Activated naive CD8-positive, alpha-beta T cell treated with anti-CD3 and anti-CD28 coated beads, Interleukin-2, amount 50 U/mL, for 16 hours (primary cell): ENCODE results near the gene ZFP57.
A peak's percentile ranks its signal among the peaks of the same experiment; 100 is the strongest.

Experiments used
- DNase-seq: peaks from one replicate; pipeline ENCODE4 v3.0.0-alpha.2; 2020; ENCODE audit warnings: low read depth, low spot score

ZFP57 gene

DNA sequence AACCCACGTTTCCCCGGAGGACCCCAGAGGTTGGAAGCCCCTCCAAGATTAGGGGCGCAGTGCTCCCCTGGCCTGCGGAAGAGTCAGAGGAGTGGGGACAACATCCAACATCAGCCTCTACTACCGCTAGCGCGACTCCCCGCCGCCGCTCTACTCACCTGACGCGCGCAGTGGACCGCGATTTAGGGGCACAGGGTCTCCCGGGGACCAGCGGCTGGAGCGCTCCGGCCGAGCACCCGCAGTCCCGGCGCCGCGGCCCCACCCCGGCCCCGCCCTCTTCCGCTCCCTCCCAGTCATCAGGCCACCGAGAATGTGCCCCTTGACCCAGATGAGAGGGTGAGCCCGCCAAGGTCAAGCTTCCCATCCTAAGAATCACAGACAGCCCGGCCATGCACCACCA is at the start of gene ZFP57:
ZFP57 (minus strand) TSS at position 249 of the 400 bp plus-strand sequence. CDS start 4,149 bp downstream, outside the sequence.
- no peak for DNase-seq

DNA sequence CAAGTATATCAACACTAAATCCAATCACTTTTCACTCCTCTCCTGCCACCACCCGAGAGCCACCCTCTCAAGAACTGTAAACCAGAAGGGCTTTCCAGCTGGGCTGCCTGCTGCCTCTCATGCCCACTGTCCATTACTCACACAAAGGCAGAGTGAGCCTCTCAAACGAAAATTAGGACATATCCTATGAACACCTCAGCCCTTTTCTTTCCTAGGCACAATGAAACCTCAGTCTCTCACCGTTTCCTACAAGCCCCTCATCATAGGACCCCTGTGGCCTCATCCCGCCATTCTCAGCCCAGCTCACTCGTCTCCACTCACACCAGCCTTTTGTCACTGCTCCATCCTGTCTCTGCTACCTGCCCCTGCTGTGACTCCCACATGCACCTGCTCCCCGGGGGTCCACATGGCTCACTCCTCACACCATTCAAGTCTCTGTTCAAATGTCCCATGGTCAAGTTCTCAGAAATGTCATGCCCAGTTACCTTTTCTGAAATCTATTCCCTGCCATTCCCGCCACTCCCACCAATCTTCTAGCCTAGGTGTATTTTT is 49.7 kb upstream of the ZFP57 start:
- DNase-seq = no peak

DNA sequence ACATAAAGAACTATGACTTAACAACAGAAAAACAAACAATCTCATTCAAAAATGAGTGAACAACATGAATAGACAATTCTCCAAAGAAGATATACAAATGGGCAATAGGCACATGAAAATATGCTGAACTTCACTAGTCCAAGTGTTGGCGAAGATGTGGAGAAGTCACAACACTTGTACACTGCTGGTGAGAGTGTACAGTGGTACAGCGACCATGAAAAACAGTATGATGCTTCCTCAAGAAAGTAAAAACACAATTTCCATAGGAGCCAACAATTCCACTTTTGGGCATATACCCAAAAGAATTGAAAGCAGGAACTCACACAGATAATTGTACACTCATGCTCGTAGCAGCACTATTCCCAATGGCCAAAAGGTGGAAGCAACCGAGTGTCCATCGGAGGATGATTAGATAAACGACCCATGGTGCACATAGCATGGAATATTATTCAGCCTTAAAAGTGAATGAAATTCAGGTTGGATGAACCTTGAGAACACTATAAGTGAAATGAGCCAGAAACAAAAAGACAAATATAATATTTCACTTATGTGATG is 48.9 kb upstream of the ZFP57 start:
- DNase-seq = no peak

DNA sequence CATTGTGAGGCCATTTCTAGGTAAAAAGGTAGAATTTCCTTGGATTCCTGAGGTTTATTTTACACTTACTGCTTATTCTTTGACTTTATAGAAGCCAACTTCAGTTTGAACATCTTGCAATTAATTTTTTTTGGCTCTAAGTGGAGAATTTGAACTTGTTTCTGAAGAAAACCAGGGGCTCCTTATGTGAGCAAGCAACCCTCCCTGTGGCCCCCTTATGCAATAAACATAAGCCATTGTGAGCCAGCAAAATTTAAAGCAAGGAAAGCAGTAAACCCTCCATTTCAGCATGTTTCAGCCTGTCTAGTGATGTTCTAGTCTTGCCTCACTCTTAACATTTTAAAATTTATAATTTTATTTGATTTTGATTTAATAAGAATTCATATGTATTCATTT is 47.9 kb upstream of the ZFP57 start:
- DNase-seq = no peak

DNA sequence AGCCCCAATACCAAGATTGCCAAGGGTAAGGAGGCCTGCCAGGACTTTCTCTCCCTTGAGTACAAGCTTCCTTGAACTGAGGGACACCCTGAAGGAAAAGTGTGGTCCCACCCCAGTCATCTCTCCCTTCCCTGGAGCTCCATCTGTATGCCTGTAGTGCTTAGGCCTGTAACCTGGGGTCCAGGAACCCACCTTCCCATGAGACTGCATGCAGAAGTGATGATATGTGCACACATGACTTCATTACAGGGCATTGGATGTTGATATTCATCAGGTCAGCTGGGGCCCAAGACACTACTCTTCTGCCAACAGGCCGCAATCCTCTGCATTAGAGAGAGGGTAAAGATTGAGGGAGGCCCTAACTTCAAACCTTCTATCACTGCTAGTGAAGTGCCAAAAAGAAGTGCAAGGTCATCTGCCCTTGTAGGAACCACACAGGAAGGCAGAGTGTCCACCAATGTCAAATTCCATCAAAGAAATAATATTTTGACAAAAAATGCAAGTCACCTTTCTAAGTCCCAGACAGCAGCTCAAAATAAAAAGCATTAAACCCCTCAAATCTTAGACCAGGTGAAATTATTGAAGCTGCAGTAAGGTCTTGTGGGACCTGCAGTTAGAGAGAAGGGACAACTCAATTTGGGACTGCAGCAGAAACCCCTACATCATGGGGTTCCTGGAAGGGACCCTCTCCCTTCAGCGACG is 47.4 kb upstream of the ZFP57 start:
- no peak for DNase-seq

DNA sequence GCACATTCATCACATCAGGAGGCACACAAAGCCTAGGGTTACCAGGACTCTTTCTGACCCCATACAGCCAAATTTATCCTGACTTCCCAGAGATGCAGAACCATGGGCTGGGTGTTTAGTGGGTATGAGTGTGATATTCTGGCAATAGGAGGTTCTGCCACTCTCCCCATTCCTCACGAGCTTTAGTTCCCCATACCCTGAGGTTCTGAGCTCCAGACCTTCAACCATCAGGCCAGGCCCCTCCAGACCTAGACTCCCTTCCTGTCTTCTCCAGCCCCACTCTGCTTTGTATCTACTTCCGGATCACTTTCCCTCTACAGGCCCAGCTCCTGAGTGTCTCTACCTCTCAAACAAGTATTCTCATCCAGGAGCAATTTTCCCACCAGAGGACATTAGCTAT is 46.7 kb upstream of the ZFP57 start:
- DNase-seq = no peak

DNA sequence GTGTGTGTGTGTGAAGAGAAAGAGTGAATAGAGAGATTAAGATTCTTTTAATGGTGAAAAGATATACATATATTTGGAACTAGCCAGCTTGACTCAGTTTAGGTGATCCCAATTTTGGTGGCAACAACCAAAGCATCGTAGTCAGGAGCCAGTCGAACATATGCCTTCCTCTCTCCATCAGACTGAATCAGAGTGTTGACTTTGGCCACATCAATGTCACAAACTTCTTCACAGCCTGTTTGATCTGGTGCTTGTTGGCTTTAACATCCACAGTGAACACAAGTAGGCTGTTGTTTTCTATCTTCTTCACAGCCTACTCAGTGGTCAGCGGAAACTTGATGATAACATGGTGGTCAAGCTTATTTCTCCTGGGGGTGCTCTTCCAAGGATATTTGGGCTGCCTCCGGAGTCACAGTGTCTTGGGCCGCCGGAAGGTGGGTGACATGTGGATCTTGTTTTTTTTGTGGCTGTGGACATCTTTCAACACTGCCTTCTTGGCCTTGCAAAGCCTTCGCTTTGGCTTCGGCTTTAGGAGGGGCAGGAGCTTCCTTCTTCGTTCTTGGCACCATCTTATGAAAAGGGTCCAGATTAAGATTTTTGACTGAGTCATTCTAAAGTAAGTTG is 45.7 kb upstream of the ZFP57 start:
- no peak for DNase-seq

DNA sequence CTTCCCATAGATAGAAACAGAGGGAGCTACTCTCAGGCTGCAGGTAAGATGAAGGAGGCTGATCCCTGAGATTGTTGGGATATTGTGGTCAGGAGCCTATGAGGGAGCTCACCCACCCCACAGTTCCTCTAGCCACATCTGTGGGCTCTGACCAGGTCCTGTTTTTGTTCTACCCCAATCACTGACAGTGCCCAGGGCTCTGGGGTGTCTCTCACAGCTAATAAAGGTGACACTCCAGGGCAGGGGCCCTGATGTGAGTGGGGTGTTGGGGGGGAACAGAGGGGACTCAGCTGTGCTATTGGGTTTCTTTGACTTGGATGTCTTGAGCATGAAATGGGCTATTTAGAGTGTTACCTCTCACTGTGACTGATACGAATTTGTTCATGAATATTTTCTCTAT is 45.0 kb upstream of the ZFP57 start:
- no peak for DNase-seq

DNA sequence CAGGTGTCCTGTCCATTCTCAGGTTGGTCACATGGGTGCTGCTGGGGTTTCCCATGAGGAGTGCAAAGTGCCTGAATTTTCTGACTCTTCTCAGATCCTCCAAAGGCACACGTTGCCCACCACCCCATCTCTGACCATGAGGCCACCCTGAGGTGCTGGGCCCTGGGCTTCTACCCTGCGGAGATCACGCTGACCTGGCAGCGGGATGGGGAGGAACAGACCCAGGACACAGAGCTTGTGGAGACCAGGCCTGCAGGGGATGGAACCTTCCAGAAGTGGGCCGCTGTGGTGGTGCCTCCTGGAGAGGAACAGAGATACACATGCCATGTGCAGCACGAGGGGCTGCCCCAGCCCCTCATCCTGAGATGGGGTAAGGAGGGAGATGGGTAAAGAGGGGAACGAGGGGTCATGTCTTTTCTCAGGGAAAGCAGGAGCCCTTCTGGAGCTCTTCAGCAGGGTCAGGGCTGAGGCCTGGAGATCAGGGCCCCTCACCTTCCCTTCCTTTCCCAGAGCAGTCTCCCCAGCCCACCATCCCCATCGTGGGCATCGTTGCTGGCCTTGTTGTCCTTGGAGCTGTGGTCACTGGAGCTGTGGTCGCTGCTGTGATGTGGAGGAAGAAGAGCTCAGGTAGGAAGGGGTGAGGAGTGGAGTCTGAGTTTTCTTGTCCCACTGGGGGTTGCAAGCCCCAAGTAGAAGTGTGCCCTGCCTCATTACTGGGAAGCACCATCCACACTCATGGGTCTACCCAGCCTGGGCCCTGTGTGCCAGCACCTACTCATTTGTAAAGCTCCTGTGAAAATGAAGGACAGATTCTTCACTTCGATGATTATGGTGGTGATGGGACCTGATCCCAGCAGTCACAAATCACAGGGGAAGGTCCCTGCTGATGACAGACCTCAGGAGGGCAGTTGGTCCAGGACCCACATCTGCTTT is 44.3 kb upstream of the ZFP57 start:
- DNase-seq = no peak

DNA sequence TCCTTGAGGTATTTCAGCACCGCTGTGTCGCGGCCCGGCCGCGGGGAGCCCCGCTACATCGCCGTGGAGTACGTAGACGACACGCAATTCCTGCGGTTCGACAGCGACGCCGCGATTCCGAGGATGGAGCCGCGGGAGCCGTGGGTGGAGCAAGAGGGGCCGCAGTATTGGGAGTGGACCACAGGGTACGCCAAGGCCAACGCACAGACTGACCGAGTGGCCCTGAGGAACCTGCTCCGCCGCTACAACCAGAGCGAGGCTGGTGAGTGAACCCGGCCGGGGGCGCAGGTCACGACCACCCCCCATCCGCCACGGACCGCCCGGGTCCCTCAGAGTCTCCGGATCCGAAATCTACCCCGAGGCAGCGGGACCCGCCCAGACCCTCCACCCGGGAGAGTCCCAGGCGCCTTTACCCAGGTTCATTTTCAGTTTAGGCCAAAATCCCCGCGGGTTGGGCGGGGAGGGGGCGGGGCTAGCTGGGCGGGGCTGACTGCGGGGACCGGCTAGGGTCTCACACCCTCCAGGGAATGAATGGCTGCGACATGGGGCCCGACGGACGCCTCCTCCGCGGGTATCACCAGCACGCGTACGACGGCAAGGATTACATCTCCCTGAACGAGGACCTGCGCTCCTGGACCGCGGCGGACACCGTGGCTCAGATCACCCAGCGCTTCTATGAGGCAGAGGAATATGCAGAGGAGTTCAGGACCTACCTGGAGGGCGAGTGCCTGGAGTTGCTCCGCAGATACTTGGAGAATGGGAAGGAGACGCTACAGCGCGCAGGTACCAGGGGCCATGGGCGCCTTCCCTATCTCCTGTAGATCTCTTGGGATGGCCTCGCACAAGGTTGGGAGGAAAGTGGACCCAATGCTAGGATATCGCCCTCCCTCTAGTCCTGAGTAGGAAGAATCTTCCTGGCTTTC is 43.0 kb upstream of the ZFP57 start:
- DNase-seq = peak; percentile 73

DNA sequence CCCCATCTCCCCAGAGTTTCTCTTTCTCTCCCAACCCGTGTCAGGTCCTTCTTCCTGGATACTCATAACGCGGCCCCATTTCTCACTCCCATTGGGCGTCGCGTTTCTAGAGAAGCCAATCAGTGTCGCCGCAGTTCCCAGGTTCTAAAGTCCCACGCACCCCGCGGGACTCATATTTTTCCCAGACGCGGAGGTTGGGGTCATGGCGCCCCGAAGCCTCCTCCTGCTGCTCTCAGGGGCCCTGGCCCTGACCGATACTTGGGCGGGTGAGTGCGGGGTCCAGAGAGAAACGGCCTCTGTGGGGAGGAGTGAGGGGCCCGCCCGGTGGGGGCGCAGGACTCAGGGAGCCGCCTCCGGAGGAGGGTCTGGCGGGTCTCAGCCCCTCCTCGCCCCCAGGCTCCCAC is 42.3 kb upstream of the ZFP57 start, which contains the start of gene HLA-F:
HLA-F (plus strand) TSS at position 173 of the 404 bp plus-strand sequence; CDS start at position 203, 30 bp downstream.
- DNase-seq = peak; percentile 62

DNA sequence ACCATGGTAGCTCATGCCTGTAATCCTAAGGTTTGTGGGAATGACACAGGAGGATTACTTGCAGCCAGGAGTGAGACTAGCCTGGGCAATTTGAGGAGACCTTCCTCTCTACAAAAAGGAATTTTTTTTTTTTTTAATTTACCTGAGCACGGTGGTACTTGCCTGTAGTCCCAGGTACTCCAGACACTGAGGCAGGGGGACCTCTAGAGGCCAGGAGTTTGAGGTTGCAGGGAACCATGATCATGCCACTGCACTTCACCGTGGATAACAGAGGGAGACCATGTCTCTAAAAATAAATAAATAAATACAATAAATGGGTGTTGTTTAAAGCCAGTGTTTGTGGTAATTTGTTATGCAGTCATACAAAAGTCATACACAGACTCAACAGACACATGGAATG is 39.9 kb upstream of the ZFP57 start:
- DNase-seq = no peak

DNA sequence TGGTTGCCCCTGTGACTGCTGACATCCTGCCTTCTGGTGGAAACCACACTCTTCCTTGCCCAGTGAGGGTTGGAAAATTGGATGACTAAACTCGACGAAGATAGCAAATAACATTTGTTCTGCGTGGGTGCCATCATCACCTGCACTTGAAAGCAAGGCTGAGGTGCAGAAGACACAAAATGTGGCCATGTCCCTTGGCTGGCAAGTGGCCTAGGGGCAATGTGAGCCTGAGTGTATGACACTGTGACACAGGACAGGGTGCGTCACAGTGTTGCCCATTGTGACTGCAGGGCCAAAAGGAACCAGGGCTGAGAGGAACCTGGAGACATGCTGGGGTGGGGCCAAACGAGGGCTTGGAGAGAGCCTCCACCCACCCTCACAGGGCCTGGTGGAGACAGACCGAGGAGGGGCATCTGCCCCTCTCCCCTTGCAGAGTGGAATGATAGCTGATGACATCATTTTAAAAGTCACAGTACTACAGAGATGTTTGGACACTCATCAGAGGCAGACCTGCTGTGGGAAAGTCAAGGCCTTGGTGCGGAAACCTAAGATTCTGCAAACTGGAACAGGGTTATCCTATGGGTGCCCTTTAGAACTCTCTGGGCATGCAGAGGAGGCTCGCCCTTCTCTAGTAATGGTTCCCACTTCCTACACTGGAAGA is 29.5 kb upstream of the ZFP57 start:
- no peak for DNase-seq

DNA sequence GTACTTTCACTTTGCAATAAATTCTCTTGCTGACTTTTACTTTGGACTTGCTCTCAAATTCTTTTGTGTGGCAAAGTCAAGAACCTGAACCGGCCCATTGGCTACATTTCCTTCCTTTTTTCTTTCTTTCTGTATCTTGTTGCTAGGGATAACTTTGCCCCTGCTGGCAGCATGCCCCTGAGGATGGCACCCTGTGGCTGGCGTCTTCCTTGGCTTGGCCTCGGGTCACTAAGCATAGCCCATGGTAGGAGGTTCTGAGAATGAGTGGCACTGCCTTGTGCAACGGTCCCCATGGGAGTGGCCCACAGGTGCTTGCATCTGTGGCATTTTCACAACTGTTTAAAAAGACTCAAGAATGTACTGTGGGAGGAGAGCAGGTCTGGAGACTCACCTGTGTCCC is 28.2 kb upstream of the ZFP57 start:
- no peak for DNase-seq

DNA sequence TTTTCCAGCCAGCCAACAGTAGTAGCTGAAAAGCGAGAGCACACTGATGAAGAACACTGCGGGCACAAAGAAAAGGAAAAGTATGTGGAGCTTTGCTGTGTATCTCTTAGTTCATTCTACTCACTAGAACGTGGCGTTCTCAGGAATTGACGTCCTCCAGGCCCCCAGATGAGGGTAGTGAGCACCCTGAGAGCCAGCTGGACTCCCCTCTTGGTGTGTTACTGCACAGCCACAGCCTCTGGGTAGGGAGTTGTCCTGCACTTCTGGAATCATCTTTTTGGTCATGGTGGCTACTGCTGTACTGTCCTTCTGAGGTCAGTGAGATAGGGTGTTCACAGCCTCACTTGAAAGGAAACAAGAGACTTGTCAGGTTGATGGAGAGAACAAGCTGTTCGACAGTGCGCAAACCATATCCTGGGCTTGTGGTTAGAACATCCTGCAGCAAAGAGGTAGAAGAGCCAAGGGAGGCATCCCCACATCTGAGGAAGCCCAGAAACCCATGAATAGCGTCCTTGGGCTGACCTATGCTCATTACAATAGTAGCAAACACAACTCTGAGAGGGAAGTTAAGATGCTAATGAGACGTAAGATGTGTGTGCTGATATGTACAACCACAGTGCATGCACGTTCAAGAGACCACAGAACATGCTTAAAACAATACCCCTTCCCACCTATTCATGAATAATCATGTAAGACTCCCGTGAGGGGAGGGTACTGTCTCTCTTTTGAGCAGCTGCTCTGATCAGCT is 27.7 kb upstream of the ZFP57 start:
- DNase-seq = no peak

DNA sequence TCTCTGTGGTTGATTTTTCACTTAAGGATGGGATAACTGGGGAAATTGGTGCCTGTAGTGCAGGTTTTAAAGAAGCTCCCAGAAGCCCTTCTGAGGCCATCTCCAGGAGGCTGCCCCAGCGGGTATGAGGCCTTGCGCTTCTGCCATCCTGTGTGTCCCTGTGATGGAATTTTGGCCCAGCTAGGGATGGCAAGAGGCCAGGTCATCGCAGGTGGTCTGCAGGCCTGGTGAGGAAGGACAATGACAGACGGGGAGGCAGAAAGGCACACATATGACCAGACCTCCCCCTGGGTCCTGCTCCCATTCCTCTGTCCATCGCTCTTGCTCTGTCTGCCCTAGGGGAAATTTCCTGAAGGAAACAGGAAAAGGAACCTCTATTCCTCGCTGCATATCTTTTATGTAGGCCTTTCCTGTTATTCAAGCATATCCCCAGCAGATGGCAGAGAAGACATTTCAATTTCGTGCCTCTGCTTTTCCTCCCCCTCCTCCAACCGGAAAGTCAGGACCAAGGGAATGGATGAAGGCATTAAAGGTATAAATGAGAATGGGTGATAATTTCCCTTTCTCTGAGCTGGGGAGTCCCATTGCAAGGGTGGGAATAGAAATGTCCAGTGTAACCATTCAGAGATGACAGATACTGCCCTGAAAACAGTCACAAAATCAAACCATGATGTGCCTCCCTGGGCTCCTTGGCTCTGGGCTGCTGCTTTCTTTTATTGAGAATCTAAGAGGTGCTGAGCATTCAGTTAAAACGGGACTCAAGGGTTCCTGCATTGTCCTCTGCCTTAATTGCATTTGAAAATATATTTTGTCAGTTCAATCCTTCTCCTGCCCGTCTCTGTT is 24.7 kb upstream of the ZFP57 start:
- no peak for DNase-seq

DNA sequence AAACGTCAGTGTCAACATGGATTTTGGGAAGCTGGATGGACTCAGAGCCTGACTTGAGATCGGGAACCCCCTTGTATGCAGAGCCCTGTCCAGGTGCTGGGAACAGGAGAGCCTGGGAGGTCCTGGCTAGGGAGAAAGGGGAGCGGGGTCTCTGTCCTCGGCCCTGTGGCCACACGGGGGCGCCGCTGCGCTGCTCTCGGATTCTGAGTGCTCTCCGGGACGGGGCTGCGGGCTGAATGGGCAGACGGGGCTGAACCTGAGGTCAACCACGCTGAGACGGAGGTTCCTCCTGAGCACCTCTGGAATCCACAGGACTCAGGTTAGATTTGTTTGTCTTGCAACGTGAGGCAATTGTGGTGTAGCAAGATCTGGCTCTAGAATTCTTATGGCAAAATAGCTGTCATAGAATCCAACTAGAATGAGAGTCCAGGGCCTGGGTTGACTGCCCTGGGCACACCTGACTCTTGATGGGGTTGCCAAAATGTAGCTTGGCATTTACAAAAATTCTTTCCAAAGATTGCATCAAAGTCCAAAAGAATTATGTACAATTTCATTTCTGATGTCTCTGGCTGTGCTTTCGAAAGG is 21.7 kb upstream of the ZFP57 start:
- peak; percentile 54 for DNase-seq
